GM12873 (cell line): ENCODE measurements around the gene KBTBD13.

Source experiments
- TF ChIP-seq, protein P1 (sequence below): IDR thresholded peaks from 2 replicates; pipeline ENCODE4 v1.5.1; 2012; ENCODE audit warnings: low read depth, mild to moderate bottlenecking, moderate library complexity, low read length, control low read depth; ENCODE audit not compliant: insufficient read depth; ENCODE audit errors: missing control alignments

KBTBD13 gene

GRCh38 chr15:65066635-65067316 lies 9.8 kb upstream of the KBTBD13 start:
- TF ChIP-seq, protein P1, sequence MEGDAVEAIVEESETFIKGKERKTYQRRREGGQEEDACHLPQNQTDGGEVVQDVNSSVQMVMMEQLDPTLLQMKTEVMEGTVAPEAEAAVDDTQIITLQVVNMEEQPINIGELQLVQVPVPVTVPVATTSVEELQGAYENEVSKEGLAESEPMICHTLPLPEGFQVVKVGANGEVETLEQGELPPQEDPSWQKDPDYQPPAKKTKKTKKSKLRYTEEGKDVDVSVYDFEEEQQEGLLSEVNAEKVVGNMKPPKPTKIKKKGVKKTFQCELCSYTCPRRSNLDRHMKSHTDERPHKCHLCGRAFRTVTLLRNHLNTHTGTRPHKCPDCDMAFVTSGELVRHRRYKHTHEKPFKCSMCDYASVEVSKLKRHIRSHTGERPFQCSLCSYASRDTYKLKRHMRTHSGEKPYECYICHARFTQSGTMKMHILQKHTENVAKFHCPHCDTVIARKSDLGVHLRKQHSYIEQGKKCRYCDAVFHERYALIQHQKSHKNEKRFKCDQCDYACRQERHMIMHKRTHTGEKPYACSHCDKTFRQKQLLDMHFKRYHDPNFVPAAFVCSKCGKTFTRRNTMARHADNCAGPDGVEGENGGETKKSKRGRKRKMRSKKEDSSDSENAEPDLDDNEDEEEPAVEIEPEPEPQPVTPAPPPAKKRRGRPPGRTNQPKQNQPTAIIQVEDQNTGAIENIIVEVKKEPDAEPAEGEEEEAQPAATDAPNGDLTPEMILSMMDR = no peak

- TF ChIP-seq, protein P1 = no peak
Observed at GRCh38 chr15:65067317-65067644, 9.3 kb upstream of the KBTBD13 start.

GRCh38 chr15:65067645-65068402 lies 8.7 kb upstream of the KBTBD13 start, which contains the start of gene RASL12:
TSS of gene RASL12 (minus strand) at chr15:65067991. CDS start at chr15:65067835, 156 bp downstream.
- TF ChIP-seq, protein P1 = no peak

- TF ChIP-seq, protein P1 = no peak
Observed at GRCh38 chr15:65068403-65068788, 8.2 kb upstream of the KBTBD13 start.

DNA sequence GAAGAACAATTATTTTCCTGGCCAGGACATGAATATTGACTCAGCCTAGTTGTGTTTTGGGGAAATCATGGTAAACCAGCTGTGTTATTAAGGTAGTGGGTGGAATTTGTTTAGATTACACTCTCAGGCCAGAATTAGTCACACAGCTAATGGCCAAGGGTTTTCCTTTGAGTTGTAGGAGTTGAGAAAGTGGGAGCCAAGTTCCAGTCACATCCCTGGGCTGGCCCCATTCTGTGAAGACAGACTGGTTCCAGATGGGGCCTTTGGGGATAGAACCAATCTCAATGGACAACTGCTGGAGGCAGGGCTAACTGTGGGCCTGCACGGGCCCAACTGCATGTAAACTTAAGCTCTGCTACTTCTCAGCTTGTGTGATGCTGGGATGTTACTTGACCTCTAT lies 7.4 kb upstream of the KBTBD13 start:
- TF ChIP-seq, protein P1 = no peak

DNA sequence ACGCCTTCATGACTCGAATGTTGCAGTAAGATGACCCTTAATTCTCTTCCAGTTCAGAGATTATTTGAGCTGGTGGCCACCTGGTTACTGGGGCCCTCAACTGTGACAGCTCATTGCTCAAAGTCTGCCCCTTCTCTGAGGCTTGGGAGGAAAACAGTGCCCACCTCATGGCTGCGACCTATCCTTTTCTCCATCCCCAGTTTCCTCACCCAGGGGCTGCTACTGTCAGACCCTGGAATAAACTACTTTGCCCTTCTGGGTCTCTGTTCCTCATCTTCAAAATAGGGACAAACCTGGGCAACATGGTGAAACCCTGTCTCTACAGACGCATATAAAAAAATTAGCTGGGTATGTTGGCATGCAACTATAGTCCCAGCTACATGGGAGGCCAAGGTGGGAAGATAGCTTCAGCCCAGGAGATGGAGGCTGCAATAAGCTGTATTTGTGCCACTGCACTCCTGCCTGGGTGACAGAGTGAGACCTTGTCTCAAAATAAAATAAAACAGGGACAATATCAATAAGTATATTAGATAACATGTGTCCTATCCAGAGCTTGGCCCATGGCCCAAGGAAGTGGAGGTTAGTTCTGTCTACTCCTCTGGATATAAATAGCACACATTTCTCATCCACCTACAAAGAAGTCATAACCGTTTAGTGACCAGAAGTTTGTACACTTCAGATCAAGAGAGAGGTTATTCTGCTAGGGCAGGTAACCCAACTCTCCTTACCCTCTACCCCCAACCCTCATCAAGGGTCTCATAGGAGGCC lies 6.6 kb upstream of the KBTBD13 start:
- TF ChIP-seq, protein P1 = no peak

DNA sequence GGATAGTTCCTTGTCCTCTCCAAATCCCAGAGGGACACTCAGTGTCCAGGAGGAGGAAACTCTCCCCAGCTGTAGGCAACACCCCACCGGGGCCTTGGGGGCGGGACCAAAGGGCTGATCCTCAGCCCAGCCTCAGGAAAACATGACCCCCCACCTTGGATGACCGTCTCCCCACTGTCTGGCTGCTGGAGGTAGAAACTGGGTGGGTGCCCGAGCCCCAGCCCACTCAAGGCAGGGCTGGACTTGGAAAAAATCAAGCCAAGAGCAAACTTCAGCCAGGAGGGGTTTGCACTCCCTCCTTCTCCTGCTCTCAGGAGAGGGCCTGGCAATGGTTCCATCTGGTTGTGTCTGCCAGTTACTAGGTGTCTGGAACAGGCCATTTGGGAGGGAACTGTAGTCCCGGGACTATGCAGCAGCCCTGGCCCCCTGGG lies 5.2 kb upstream of the KBTBD13 start:
- TF ChIP-seq, protein P1 = no peak
